GM20000 (cell line): ENCODE data around the gene ING4.

Experiments used
- DNase-seq: peaks from one replicate; pipeline ENCODE4 v3.0.0; 2012; ENCODE audit warnings: low spot score
- TF ChIP-seq, protein P1 (sequence below): IDR thresholded peaks from 2 replicates; pipeline ENCODE4 v1.5.1; 2012; ENCODE audit warnings: mild to moderate bottlenecking, control low read depth; ENCODE audit errors: extremely low read depth, missing control alignments

ING4 gene

DNA sequence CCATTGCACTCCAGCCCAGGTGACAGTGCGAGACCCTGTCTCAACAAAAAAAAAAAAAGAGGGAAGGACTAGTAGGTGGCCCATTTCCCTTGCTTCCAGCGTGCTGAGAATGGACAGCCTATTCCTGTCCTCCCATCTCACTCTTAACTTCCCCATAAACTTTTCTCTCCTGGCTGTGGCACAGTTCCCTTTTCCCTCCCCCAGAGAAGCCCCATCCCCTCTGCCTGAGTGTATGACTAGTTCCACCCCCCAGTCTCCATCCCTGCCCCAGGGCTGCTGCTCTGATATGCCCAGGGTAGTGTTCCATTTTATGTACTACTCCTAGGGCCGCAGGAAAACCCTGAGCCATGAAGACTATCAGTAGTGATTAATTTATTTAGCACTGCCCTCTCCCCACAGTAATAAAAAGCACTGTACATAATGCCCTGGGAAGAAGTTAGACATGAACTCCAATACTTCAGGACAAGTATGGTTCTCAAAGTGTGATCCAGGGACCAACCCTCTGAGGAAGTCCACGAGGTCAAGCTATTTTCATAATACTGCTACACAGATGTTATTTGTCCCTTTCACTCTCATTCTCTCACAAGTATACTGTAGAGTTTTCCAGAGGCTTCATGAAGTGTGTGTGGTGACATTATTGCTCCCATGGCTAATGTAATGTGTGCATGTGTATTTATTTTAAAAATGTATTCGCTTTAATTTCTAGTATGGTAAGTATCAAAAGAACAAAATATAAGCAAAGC lies 44.3 kb downstream of the ING4 start:
- DNase-seq, result no peak
- TF ChIP-seq, protein P1, sequence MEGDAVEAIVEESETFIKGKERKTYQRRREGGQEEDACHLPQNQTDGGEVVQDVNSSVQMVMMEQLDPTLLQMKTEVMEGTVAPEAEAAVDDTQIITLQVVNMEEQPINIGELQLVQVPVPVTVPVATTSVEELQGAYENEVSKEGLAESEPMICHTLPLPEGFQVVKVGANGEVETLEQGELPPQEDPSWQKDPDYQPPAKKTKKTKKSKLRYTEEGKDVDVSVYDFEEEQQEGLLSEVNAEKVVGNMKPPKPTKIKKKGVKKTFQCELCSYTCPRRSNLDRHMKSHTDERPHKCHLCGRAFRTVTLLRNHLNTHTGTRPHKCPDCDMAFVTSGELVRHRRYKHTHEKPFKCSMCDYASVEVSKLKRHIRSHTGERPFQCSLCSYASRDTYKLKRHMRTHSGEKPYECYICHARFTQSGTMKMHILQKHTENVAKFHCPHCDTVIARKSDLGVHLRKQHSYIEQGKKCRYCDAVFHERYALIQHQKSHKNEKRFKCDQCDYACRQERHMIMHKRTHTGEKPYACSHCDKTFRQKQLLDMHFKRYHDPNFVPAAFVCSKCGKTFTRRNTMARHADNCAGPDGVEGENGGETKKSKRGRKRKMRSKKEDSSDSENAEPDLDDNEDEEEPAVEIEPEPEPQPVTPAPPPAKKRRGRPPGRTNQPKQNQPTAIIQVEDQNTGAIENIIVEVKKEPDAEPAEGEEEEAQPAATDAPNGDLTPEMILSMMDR, result no peak

DNA sequence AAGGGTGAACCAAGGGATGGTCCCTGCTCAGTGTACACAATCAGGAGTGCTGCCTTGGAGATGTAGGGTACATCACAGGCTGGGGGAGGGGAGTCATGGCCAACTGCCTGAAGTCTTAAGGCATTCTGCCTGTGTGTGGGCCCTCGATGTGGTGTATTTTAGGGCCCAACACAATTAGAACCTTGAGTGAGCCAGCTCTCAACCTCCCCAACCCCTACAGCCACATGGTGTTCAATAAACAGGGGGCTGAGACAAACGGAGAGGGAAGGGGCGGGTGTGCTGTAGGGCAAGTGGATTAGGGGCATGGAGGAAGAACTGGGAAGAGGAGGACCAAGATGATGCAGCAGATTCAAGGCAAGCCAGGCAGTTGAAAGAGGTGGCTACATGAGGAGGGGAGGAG lies 47.1 kb downstream of the ING4 start:
- DNase-seq, result no peak
- TF ChIP-seq, protein P1, result no peak

DNA sequence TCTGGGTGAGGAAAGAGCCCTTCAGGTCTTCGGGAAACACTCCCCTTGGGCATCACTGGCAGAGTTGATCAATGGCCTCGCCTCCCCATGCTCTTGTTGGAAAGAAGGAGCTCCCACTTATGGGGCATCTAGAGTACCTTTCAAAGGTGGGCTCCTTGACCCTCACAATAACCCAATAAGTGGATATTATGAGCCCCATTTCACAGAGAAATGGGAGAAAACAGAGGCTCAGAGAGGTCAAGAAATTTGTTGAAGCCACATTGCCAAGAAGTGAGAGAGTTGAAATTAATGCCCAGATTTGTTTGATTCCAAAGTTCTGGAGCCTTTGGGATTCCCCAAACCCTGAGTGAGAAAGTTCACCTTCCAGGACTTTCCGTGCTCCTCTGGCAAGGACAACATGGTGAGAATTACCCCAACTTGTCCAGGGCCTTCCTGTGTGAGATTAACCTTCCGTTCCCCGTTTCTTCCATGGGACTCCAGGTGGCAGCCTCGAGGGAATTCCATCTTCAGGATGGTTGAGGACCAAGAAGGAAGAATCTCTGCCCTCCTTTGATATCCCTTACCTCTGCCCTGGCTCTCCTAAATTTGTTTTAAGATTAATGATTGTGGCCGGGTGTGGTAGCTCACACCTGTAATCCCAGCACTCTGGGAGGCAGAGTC lies 48.3 kb downstream of the ING4 start:
- no peak for DNase-seq
- TF ChIP-seq, protein P1, result no peak

DNA sequence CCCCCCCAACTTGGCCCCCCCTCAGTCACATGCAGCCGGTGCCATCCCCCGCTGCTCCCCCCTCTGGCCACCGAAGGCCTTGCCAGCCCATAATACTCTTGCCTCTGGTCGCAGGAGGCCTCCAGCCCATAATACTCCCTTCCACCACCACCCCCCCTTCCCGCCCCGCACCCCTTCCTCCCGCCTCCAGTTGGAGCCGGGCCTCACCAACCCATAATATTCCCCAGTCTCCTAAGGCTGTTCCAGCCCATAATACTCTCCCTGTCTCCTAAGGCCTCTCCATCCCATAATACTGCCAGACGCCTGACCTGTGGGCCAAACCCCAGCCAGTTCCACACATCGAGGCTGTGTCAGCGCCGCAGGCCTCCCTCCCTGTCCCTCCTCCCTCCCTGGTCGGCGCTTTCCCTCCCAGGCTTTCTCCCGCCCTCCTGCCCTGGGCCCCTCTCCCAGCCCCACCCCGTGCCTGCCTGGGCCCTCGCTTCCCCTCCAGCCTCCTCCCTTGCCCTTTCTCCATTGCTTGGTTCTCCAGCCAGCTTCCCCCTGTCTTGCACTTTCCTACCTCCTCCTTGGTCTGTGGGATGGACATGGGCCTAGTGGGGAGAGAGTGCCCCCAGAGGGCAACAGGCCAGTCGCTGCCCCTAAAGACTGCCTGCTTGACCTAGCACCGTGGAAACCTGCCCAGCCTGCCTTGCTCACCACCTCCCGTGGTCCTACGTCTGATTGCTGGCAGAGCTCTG lies 49.0 kb downstream of the ING4 start:
- TF ChIP-seq, protein P1, result peak; percentile 11

DNA sequence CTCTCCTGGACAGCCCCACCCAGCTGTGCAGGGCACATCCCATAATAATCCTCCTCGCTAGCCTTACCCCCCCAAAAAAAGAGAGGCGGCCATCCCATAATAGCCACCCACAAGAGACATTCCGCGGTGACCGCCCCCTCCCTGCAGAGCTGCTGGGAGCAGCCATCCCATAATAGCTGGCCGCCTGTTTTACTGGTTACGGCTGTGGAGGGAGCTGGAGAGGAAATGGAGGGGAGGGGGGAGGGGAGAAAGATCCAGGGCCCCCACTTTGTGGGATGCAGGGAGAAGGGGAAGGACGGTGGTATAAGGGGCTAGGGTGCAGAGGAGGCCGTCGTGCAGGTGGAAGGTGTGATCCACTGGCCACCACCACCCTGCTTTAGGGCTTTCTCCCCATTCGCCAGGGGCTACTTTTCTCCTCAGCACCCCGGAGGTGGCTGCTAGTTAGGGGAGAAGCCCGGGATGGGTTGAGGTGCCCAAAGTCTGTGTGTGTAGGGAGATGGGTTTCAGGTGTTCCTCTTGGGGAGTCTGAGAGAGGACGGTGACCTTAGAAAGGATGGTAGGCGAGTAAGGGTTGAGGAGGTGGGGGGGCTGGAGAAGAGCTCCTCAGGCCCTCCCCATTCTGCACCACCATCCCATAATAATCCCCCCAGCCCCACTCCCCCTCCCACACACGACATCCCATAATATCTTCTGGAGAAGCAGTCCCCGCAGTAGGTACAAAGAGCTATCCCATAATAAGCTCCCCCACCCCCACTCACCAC lies 49.7 kb downstream of the ING4 start:
- TF ChIP-seq, protein P1, result no peak
- DNase-seq, result no peak

More for the DNA sequence above, 49.0 kb downstream of the ING4 start:
- peak; percentile 76 for DNase-seq

DNA sequence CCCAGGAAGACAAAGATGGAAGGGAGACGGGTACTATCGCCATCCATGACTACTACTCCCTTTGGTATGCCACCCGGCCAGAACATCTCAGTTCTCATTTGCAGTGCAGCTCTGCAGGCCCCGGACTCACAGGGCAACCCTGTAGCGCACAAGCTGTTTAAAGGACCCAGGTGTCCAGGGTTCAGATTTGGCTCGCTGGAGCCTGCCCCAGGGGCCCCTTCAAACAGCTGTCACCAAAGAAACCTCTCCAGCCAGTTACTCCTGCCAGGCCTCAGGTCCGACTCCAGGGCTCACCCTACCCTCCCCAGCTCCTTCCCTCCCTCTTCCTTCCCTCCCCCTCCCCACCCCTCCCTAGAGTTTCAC lies 50.3 kb downstream of the ING4 start:
- DNase-seq, result no peak
- TF ChIP-seq, protein P1, result no peak

DNA sequence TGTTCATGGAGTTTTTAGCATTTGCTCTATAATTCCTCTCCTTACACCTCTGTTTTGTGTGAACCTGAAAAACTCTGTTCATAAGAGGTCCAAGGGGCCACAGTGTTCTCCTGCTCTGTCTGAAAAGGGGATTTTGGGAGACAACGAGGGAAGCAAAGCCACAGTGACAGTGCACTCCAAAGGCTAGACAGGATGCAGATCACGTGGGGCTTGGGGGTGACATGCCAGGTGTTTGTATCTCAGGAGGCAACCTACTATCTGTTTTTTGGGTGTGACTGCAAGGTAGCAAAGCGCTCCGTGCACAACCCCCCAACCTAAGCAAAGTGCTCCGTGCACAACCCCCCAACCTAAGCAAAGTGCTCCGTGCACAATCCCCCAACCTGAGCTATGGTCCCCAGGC lies 50.7 kb downstream of the ING4 start:
- TF ChIP-seq, protein P1, result no peak
- no peak for DNase-seq
